Measurements from ENCODE around the gene NDEL1. TPM values are rescaled to one million over a fixed set of nuclear protein-coding genes. Genes with fewer than 3 reads are reported as not detected.

Gene NDEL1
- total RNA-seq, 1 experiment from 2014 or later = 71.1 TPM

- Histone ChIP-seq H3K27ac (ENCODE audit: low read depth, low read length, poor library complexity, severe bottlenecking) (no peak overlapping the region), H3K36me3 (ENCODE audit: insufficient read depth, low read length, poor library complexity, severe bottlenecking) (peaks cover 58% of the 10 kb centered on the region), H3K9me3 (ENCODE audit: low read depth, low read length, poor library complexity, severe bottlenecking) (no peaks in the 10 kb centered on the region), H3K27me3 (replicated peaks; ENCODE audit: insufficient read depth, low read depth, low read length, poor library complexity) (no peaks in the 10 kb centered on the region), H3K4me3 (ENCODE audit: low read depth, low read length, poor library complexity, severe bottlenecking) (no peak overlapping the region), H3K4me1 (ENCODE audit: insufficient read depth, low read length, poor library complexity, severe bottlenecking) (peaks cover 15% of the 10 kb centered on the region)
- TF ChIP-seq CTCF (conservative IDR thresholded peaks at IDR 0.05; ENCODE audit: low read depth, low read length) (no peak), EZH2 (IDR thresholded peaks at IDR 0.05; ENCODE audit: borderline replicate concordance, low read depth, low read length, poor library complexity, severe bottlenecking) (no peak)
- CTCF ChIA-PET = no interaction called here
- DNase-seq (ENCODE audit: low spot score) = no peak
- intact Hi-C loops (cut with micrococcal nuclease; ENCODE audit: unreplicated experiment) = no loop called here
- no TSS peak for BruUV-seq (replicated peaks)
- POLR2A ChIA-PET (ENCODE audit: low non-redundant PET) = no interaction called here
These were observed 37.0 kb downstream of the NDEL1 start for GRCh38 chr17:8472663-8473062.

DNA sequence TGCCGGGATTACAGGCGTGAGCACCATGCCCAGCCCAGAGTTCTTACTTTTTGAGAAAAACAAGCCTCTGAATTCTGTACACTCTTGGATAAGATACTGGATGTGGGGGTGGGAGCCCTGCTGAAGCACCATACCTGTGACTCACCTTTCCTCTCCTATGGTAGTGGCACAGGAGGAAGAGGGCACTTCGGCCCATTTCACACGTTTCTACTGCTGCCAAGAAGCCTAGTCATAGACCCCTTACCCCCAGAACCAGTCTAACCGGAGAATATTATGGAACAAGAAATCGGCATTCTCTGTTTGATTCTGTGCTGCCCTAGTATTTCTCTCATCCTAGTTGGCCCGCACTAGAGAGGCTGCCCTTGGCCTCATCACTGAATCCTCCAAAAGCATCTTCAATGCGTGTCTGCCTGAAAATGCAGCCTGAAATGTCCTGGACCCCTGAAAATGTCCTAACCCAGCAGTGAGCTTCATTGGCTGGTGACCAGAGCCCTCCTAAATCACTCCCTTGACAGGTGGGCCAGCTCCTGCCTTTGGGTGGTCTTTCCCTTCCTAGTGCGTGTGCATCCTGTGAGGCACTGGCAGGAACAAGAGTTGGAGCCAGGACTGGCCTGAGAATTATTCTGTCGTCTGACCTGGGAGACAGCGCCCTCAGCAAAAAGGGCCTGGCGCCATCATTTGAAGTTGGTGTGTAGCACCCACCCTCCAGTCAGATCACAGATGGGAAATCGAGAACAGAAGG, 37.9 kb downstream of the NDEL1 start:
- H3K4me1 ChIP-seq (ENCODE audit: insufficient read depth, low read length, poor library complexity, severe bottlenecking) = peaks cover 15% of the 10 kb centered on the region
- no peak overlapping the region for H3K4me3 ChIP-seq (ENCODE audit: low read depth, low read length, poor library complexity, severe bottlenecking)
- BruUV-seq (replicated peaks) = no TSS peak
- POLR2A ChIA-PET (ENCODE audit: low non-redundant PET) = no interaction called here
- DNase-seq (ENCODE audit: low spot score) = no peak
- H3K9me3 ChIP-seq (ENCODE audit: low read depth, low read length, poor library complexity, severe bottlenecking) = no peaks in the 10 kb centered on the region
- H3K27me3 ChIP-seq (replicated peaks; ENCODE audit: insufficient read depth, low read depth, low read length, poor library complexity) = no peaks in the 10 kb centered on the region
- peaks cover 61% of the 10 kb centered on the region for H3K36me3 ChIP-seq (ENCODE audit: insufficient read depth, low read length, poor library complexity, severe bottlenecking)
- CTCF ChIA-PET = no interaction called here
- no peak for TF ChIP-seq EZH2 (IDR thresholded peaks at IDR 0.05; ENCODE audit: borderline replicate concordance, low read depth, low read length, poor library complexity, severe bottlenecking)
- no peak for TF ChIP-seq CTCF (conservative IDR thresholded peaks at IDR 0.05; ENCODE audit: low read depth, low read length)
- intact Hi-C loops (cut with micrococcal nuclease; ENCODE audit: unreplicated experiment) = no loop called here
- no peak overlapping the region for H3K27ac ChIP-seq (ENCODE audit: low read depth, low read length, poor library complexity, severe bottlenecking)

GRCh38 chr17:8474826-8475225, 39.1 kb downstream of the NDEL1 start:
- H3K27me3 ChIP-seq (replicated peaks; ENCODE audit: insufficient read depth, low read depth, low read length, poor library complexity) = no peaks in the 10 kb centered on the region
- no peak for TF ChIP-seq EZH2 (IDR thresholded peaks at IDR 0.05; ENCODE audit: borderline replicate concordance, low read depth, low read length, poor library complexity, severe bottlenecking)
- TF ChIP-seq CTCF (conservative IDR thresholded peaks at IDR 0.05; ENCODE audit: low read depth, low read length) = no peak
- DNase-seq (ENCODE audit: low spot score) = no peak
- peaks cover 11% of the 10 kb centered on the region for H3K4me1 ChIP-seq (ENCODE audit: insufficient read depth, low read length, poor library complexity, severe bottlenecking)
- H3K9me3 ChIP-seq (ENCODE audit: low read depth, low read length, poor library complexity, severe bottlenecking) = no peaks in the 10 kb centered on the region
- no peak overlapping the region for H3K4me3 ChIP-seq (ENCODE audit: low read depth, low read length, poor library complexity, severe bottlenecking)
- no TSS peak for BruUV-seq (replicated peaks)
- H3K36me3 ChIP-seq (ENCODE audit: insufficient read depth, low read length, poor library complexity, severe bottlenecking) = peaks cover 73% of the 10 kb centered on the region
- intact Hi-C loops (cut with micrococcal nuclease; ENCODE audit: unreplicated experiment) = no loop called here
- ChIA-PET CTCF (no interaction called here), POLR2A (ENCODE audit: low non-redundant PET) (no interaction called here)
- H3K27ac ChIP-seq (ENCODE audit: low read depth, low read length, poor library complexity, severe bottlenecking) = no peak overlapping the region

Measured in A673 (cell line).